Measurements from ENCODE around the gene NDUFS7.

Gene NDUFS7

GRCh38 chr19:1384478-1385110, 887 bp downstream of the NDUFS7 start:
- in situ Hi-C loops (cut with MboI; ENCODE audit: low sequenced_read_pairs), result no loop called here

GRCh38 chr19:1385816-1386215, 2.1 kb downstream of the NDUFS7 start:
- in situ Hi-C loops (cut with MboI; ENCODE audit: low sequenced_read_pairs), result no loop called here

- in situ Hi-C loops (cut with MboI; ENCODE audit: low sequenced_read_pairs), result no loop called here
These were observed 3.4 kb downstream of the NDUFS7 start for GRCh38 chr19:1386945-1387683.

- in situ Hi-C loops (cut with MboI; ENCODE audit: low sequenced_read_pairs), result no loop called here
These were observed 4.3 kb downstream of the NDUFS7 start for GRCh38 chr19:1387684-1388636.

GRCh38 chr19:1388637-1389026, 4.9 kb downstream of the NDUFS7 start:
- in situ Hi-C loops (cut with MboI; ENCODE audit: low sequenced_read_pairs), result no loop called here

- in situ Hi-C loops (cut with MboI; ENCODE audit: low sequenced_read_pairs), result no loop called here
These were observed 5.6 kb downstream of the NDUFS7 start for GRCh38 chr19:1389033-1389940.

GRCh38 chr19:1390890-1391423, 7.2 kb downstream of the NDUFS7 start:
- in situ Hi-C loops (cut with MboI; ENCODE audit: low sequenced_read_pairs), result no loop called here

GRCh38 chr19:1392407-1392806, 8.7 kb downstream of the NDUFS7 start:
- in situ Hi-C loops (cut with MboI; ENCODE audit: low sequenced_read_pairs), result no loop called here

- in situ Hi-C loops (cut with MboI; ENCODE audit: low sequenced_read_pairs), result no loop called here
These were observed 9.3 kb downstream of the NDUFS7 start for GRCh38 chr19:1392939-1393530.

- in situ Hi-C loops (cut with MboI; ENCODE audit: low sequenced_read_pairs), result no loop called here
These were observed 10.1 kb downstream of the NDUFS7 start for GRCh38 chr19:1393841-1394240.

GRCh38 chr19:1394252-1395193, 10.8 kb downstream of the NDUFS7 start:
- in situ Hi-C loops (cut with MboI; ENCODE audit: low sequenced_read_pairs), result no loop called here

- in situ Hi-C loops (cut with MboI; ENCODE audit: low sequenced_read_pairs), result no loop called here
These were observed 11.7 kb downstream of the NDUFS7 start for GRCh38 chr19:1395194-1396018.

GRCh38 chr19:1396019-1396767, 12.5 kb downstream of the NDUFS7 start:
- in situ Hi-C loops (cut with MboI; ENCODE audit: low sequenced_read_pairs), result no loop called here

- in situ Hi-C loops (cut with MboI; ENCODE audit: low sequenced_read_pairs), result no loop called here
These were observed 13.3 kb downstream of the NDUFS7 start for GRCh38 chr19:1396768-1397679.

- in situ Hi-C loops (cut with MboI; ENCODE audit: low sequenced_read_pairs), result no loop called here
These were observed 14.1 kb downstream of the NDUFS7 start for GRCh38 chr19:1397838-1398237.

- in situ Hi-C loops (cut with MboI; ENCODE audit: low sequenced_read_pairs), result no loop called here
These were observed 15.4 kb downstream of the NDUFS7 start for GRCh38 chr19:1399079-1399478.
